HL-60 (cell line): ENCODE data around the gene VILL.

Source experiments
- GABPA ChIP-seq: IDR thresholded peaks from 2 replicates; pipeline ENCODE4 v1.6.1; 2012; ENCODE audit warnings: low read depth
- POLR2AphosphoS5 ChIP-seq: IDR thresholded peaks from 2 replicates; pipeline ENCODE4 v1.6.1; 2012; ENCODE audit warnings: low read depth
- TF ChIP-seq, protein P1 (sequence below): IDR thresholded peaks from one replicate; pipeline ENCODE4 v1.5.1; 2011; ENCODE audit warnings: low read length, control low read depth, inconsistent platforms; ENCODE audit not compliant: insufficient read depth
- TF ChIP-seq, protein P2 (sequence below): IDR thresholded peaks from 2 replicates; pipeline ENCODE4 v1.6.1; 2012; ENCODE audit warnings: low read depth; ENCODE audit not compliant: insufficient replicate concordance

DNA sequence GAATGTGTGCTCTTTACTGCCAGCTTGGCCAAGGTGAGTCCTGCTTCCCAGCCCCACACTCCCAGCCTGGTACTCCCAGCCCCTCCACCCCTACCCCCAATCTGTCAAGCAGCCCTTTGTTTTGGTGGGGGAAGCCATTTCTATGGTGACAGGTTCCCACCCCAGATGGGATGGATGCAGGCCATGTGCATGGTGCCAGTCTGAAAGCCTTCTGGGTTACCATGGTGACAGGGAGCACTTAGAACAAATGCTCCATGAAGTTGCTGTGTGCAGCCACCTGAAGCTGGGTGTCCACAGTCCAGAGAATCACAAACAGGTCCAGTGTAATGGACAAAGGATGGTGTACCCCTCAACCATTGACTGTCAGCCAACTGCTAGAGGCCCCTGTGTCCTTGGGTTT is 19.1 kb upstream of the VILL start:
- TF ChIP-seq, protein P1, sequence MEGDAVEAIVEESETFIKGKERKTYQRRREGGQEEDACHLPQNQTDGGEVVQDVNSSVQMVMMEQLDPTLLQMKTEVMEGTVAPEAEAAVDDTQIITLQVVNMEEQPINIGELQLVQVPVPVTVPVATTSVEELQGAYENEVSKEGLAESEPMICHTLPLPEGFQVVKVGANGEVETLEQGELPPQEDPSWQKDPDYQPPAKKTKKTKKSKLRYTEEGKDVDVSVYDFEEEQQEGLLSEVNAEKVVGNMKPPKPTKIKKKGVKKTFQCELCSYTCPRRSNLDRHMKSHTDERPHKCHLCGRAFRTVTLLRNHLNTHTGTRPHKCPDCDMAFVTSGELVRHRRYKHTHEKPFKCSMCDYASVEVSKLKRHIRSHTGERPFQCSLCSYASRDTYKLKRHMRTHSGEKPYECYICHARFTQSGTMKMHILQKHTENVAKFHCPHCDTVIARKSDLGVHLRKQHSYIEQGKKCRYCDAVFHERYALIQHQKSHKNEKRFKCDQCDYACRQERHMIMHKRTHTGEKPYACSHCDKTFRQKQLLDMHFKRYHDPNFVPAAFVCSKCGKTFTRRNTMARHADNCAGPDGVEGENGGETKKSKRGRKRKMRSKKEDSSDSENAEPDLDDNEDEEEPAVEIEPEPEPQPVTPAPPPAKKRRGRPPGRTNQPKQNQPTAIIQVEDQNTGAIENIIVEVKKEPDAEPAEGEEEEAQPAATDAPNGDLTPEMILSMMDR = no peak
- TF ChIP-seq GABPA = no peak
- TF ChIP-seq POLR2AphosphoS5 = no peak
- TF ChIP-seq, protein P2, sequence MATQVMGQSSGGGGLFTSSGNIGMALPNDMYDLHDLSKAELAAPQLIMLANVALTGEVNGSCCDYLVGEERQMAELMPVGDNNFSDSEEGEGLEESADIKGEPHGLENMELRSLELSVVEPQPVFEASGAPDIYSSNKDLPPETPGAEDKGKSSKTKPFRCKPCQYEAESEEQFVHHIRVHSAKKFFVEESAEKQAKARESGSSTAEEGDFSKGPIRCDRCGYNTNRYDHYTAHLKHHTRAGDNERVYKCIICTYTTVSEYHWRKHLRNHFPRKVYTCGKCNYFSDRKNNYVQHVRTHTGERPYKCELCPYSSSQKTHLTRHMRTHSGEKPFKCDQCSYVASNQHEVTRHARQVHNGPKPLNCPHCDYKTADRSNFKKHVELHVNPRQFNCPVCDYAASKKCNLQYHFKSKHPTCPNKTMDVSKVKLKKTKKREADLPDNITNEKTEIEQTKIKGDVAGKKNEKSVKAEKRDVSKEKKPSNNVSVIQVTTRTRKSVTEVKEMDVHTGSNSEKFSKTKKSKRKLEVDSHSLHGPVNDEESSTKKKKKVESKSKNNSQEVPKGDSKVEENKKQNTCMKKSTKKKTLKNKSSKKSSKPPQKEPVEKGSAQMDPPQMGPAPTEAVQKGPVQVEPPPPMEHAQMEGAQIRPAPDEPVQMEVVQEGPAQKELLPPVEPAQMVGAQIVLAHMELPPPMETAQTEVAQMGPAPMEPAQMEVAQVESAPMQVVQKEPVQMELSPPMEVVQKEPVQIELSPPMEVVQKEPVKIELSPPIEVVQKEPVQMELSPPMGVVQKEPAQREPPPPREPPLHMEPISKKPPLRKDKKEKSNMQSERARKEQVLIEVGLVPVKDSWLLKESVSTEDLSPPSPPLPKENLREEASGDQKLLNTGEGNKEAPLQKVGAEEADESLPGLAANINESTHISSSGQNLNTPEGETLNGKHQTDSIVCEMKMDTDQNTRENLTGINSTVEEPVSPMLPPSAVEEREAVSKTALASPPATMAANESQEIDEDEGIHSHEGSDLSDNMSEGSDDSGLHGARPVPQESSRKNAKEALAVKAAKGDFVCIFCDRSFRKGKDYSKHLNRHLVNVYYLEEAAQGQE = no peak
